Spleen (tissue), 11 donors: ENCODE measurements around the gene KANSL1. TPM values are rescaled to one million over a fixed set of nuclear protein-coding genes. Genes with fewer than 3 reads are reported as not detected.
A peak's percentile ranks its signal among the peaks of the same experiment; 100 is the strongest.

Experiments
- DNase-seq: peaks from one replicate; pipeline ENCODE4 v3.0.0-alpha.2; 2020
- H3K27ac ChIP-seq, 8 donors: fragments of 200-600 bp; sonication (generic) in 7 of 8; 1 replicate in 4 of 8; 2 replicates in 4 of 8; pipeline versions ENCODE4 v1.5.0 to v1.8.0; 2016 to 2021; ENCODE audit warnings: inconsistent platforms in 4 of 8, mild to moderate bottlenecking in 4 of 8, moderate library complexity in 1 of 8
- H3K27me3 ChIP-seq, 7 donors: fragments of 200-600 bp; sonication (generic) in 6 of 7; replicated peaks in 1 of 7; 1 replicate in 4 of 7; 2 replicates in 3 of 7; pipeline versions ENCODE4 v1.5.0 to v1.8.0; 2016 to 2021; ENCODE audit warnings: inconsistent platforms in 3 of 7, mild to moderate bottlenecking in 1 of 7
- H3K36me3 ChIP-seq, 6 donors: fragments of 200-600 bp; sonication (generic) in 5 of 6; 1 replicate in 4 of 6; 2 replicates in 2 of 6; pipeline versions ENCODE4 v1.5.0 to v1.8.0; 2016 to 2021; ENCODE audit warnings: inconsistent platforms in 2 of 6
- H3K4me1 ChIP-seq, 6 donors: fragments of 200-600 bp; sonication (generic) in 5 of 6; 1 replicate in 3 of 6; 2 replicates in 3 of 6; pipeline versions ENCODE4 v1.5.0 to v1.8.0; 2016 to 2021; ENCODE audit warnings: inconsistent platforms in 3 of 6
- H3K4me3 ChIP-seq, 8 donors: fragments of 200-600 bp; sonication (generic) in 7 of 8; 1 replicate in 4 of 8; 2 replicates in 4 of 8; pipeline versions ENCODE4 v1.5.0 to v1.8.0; 2016 to 2021; ENCODE audit warnings: inconsistent platforms in 4 of 8, mild to moderate bottlenecking in 4 of 8, moderate library complexity in 2 of 8
- H3K9me3 ChIP-seq, 8 donors: fragments of 200-600 bp; sonication (generic) in 7 of 8; 1 replicate in 4 of 8; 2 replicates in 4 of 8; pipeline versions ENCODE4 v1.5.0 to v1.8.0; 2016 to 2021; ENCODE audit warnings: inconsistent platforms in 4 of 8
- CTCF ChIP-seq, 11 experiments: fragments of 200-600 bp in 7 of 11; fragments of 450-650 bp in 4 of 11; sonication (generic) in 4 of 11; IDR thresholded peaks in 8 of 11; conservative IDR thresholded peaks in 3 of 11; 1 replicate in 7 of 11; 2 replicates in 4 of 11; pipeline versions ENCODE4 v1.4.0 to v1.8.0; 2016 to 2021; ENCODE audit warnings: antibody characterized with exemption in 11 of 11, inconsistent platforms in 4 of 11, mild to moderate bottlenecking in 1 of 11
- POLR2A ChIP-seq, 3 donors: fragments of 450-650 bp; IDR thresholded peaks; one replicate each; pipeline ENCODE4 v1.5.1; 2017; ENCODE audit warnings: antibody characterized with exemption in 3 of 3, mild to moderate bottlenecking in 1 of 3
- POLR2AphosphoS5 ChIP-seq, 3 donors: sonication (generic); formaldehyde crosslinking; IDR thresholded peaks; one replicate each; pipeline ENCODE4 v1.5.1; 2017; ENCODE audit warnings: antibody characterized with exemption in 3 of 3
- WGBS, 5 donors: extraction: QIAGEN DNeasy Blood & Tissue Kit in 3 of 5; methylation state at CpG; one replicate each; pipeline versions ENCODE4 v1.1.5 to v1.1.7; 2013 to 2018; 5-methylcytosine and 5-hydroxymethylcytosine counted together
- intact Hi-C: fragments of 100-400 bp; cut with DNase I; formaldehyde crosslinking; loops from one replicate; pipeline ENCODE4 v1.15.0; 2023; ENCODE audit warnings: low total_unique reads
- polyA plus RNA-seq, 3 donors: library from polyadenylated mRNA; stranded (reverse); fragments of 200-250 nt; gene quantifications; one replicate each; pipeline ENCODE4 v1.2.1, GENCODE V29; 2013
- total RNA-seq, 7 donors: library from RNA; depleted of rRNA in 3 of 7; stranded (reverse); fragments of >200 nt in 3 of 7; fragmentation: NEBNext Ultra II Directional in 4 of 7; extraction: Animal tissue kit (Norgen Biotek cat#: 25700) in 4 of 7; gene quantifications; one replicate each; pipeline versions ENCODE4 v1.1.0 to v1.2.1, GENCODE V29; 2016 to 2021
- donor health status: healthy with polysubstance abuse.
- donor health status: DM: no; HTN: no; CAD: no; lungs with moderate emphysema.
- donor health status: DM: no; HTN: no; CAD: no.
- donor health status: Bipolar disorder and iron deficiency.
- donor health status: healthy.
- donor health status: DM: no; HTN: no; CAD: no.
- donor health status: DM: yes; HTN: yes; CAD: no.

Gene KANSL1
- total and polyA plus RNA-seq, 10 donors: 10.9 to 173 (median 116) TPM

- no peak for DNase-seq
- Histone ChIP-seq H3K27me3 (no peaks in the 10 kb centered on the region), H3K4me1 (peaks cover 27 to 98% (median 68%) of the 10 kb centered on the region in 6 donors), H3K36me3 (peaks cover 0 to 11% (median 0%) of the 10 kb centered on the region in 6 donors), H3K4me3 (no peak overlapping the region), H3K27ac (peak overlapping the region in 3 of 8 donors; percentile 17 to 41 (median 35)), H3K9me3 (no peaks in the 10 kb centered on the region)
- intact Hi-C loops: no loop called here
- TF ChIP-seq POLR2A (IDR thresholded peaks at IDR 0.05) (no peak), CTCF (IDR thresholded peaks at IDR 0.05 in 8 of 11, conservative IDR thresholded peaks at IDR 0.05 in 3 of 11) (no peak), POLR2AphosphoS5 (IDR thresholded peaks at IDR 0.05) (no peak)
- WGBS, 5 donors: 62 to 72% (median 64%) methylated on average over 5 of the region's 5 CpGs
Observed at GRCh38 chr17:46121841-46122485, 71.3 kb downstream of the KANSL1 start.

- Histone ChIP-seq H3K27ac (peak overlapping the region in 4 of 8 donors; percentile 15 to 41 (median 26)), H3K4me3 (no peak overlapping the region), H3K36me3 (peaks cover 0 to 11% (median 0%) of the 10 kb centered on the region in 6 donors), H3K4me1 (peaks cover 27 to 98% (median 69%) of the 10 kb centered on the region in 6 donors), H3K27me3 (no peaks in the 10 kb centered on the region), H3K9me3 (no peaks in the 10 kb centered on the region)
- DNase-seq: no peak
- TF ChIP-seq POLR2AphosphoS5 (IDR thresholded peaks at IDR 0.05): no peak
- no peak for TF ChIP-seq POLR2A (IDR thresholded peaks at IDR 0.05)
- TF ChIP-seq CTCF (IDR thresholded peaks at IDR 0.05 in 8 of 11, conservative IDR thresholded peaks at IDR 0.05 in 3 of 11): no peak
- intact Hi-C loops: no loop called here
- WGBS, 5 donors: 37 to 61% (median 48%) methylated on average over 1 of the region's 1 CpG
Observed at GRCh38 chr17:46121165-46121764, 72.0 kb downstream of the KANSL1 start.

- no peak for TF ChIP-seq POLR2AphosphoS5 (IDR thresholded peaks at IDR 0.05)
- TF ChIP-seq CTCF (IDR thresholded peaks at IDR 0.05 in 8 of 11, conservative IDR thresholded peaks at IDR 0.05 in 3 of 11): no peak
- TF ChIP-seq POLR2A (IDR thresholded peaks at IDR 0.05): no peak
- Histone ChIP-seq H3K27ac (peak overlapping the region in 2 of 8 donors; percentile 35 to 41), H3K9me3 (no peaks in the 10 kb centered on the region), H3K4me3 (no peak overlapping the region), H3K36me3 (peaks cover 0 to 11% (median 0%) of the 10 kb centered on the region in 6 donors), H3K27me3 (no peaks in the 10 kb centered on the region), H3K4me1 (peaks cover 20 to 98% (median 71%) of the 10 kb centered on the region in 6 donors)
- intact Hi-C loops: no loop called here
- no peak for DNase-seq
- WGBS, 5 donors: 86 to 95% (median 93%) methylated on average over 3 of the region's 3 CpGs
Observed at GRCh38 chr17:46120537-46120936, 72.7 kb downstream of the KANSL1 start.

- intact Hi-C loops: no loop called here
- TF ChIP-seq POLR2A (IDR thresholded peaks at IDR 0.05) (no peak), POLR2AphosphoS5 (IDR thresholded peaks at IDR 0.05) (no peak), CTCF (IDR thresholded peaks at IDR 0.05 in 8 of 11, conservative IDR thresholded peaks at IDR 0.05 in 3 of 11) (no peak)
- no peaks in the 10 kb centered on the region for H3K27me3 ChIP-seq
- no peak overlapping the region for H3K27ac ChIP-seq
- peaks cover 0 to 11% (median 0%) of the 10 kb centered on the region in 6 donors for H3K36me3 ChIP-seq
- DNase-seq: no peak
- H3K4me1 ChIP-seq: peaks cover 19 to 98% (median 72%) of the 10 kb centered on the region in 6 donors
- H3K4me3 ChIP-seq: no peak overlapping the region
- H3K9me3 ChIP-seq: no peaks in the 10 kb centered on the region
Observed at GRCh38 chr17:46120078-46120477, 73.2 kb downstream of the KANSL1 start.
